ENCODE data around the gene PADI1. TPM values are rescaled to one million over a fixed set of nuclear protein-coding genes. Genes with fewer than 3 reads are reported as not detected.

Gene PADI1
- total and polyA plus RNA-seq, 3 donors from 2014 or later, result 0.31 to 1.6 TPM; not detected in 1

DNA sequence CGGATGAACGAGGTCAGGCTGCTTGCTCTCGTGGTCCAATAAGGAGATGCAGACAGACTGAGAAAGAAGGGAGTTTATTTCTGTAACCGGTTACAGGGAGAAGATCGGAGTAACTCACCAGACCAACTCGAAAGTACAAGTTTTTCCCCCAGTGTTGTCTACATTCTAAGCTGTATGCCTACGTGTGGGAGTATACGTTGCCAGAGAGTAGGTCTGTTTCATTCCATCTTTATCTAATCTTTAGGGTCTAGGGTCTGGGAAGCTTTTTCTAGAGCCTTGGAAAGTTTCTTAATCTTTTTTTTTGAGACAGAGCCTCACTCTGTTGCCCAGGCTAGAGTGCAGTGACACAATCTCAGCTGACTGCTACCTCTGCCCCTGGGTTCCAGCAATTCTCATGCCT lies 4.7 kb upstream of the PADI1 start:
- 54 to 59% methylated on average over 8 of the region's 8 CpGs for WGBS, 2 donors
- Histone ChIP-seq H3K27ac (no peak overlapping the region), H3K4me1 (no peaks in the 10 kb centered on the region), H3K9me3 (no peaks in the 10 kb centered on the region), H3K27me3 (no peaks in the 10 kb centered on the region), H3K4me3 (no peak overlapping the region), H3K36me3 (ENCODE audit: low read depth, missing control alignments) (no peaks in the 10 kb centered on the region)
- intact Hi-C loops (cut with DNase I; ENCODE audit: low total_unique reads), result no loop called here
- TF ChIP-seq POLR2A (IDR thresholded peaks at IDR 0.05), result no peak
- TF ChIP-seq, protein P1, sequence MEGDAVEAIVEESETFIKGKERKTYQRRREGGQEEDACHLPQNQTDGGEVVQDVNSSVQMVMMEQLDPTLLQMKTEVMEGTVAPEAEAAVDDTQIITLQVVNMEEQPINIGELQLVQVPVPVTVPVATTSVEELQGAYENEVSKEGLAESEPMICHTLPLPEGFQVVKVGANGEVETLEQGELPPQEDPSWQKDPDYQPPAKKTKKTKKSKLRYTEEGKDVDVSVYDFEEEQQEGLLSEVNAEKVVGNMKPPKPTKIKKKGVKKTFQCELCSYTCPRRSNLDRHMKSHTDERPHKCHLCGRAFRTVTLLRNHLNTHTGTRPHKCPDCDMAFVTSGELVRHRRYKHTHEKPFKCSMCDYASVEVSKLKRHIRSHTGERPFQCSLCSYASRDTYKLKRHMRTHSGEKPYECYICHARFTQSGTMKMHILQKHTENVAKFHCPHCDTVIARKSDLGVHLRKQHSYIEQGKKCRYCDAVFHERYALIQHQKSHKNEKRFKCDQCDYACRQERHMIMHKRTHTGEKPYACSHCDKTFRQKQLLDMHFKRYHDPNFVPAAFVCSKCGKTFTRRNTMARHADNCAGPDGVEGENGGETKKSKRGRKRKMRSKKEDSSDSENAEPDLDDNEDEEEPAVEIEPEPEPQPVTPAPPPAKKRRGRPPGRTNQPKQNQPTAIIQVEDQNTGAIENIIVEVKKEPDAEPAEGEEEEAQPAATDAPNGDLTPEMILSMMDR (IDR thresholded peaks at IDR 0.05), result no peak
- no peak for DNase-seq

DNA sequence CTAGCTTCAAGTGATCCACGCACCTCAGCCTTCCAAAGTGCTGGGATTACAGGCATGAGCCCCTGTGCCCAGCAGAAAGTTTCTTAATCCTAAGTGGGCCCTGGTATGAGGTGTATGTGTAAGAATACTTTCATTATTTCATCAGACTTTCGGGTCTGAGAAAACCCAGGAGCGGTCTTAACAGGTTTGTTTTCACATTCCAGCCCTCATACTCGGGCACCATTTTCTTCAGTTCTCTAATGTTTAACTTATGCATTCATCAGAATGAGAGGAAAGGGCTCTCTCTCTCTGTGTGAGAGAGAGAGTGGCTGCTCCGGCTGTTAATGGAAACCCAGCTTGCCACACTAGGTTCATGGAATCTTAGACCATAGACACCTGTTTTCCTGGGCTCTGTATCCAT lies 4.2 kb upstream of the PADI1 start:
- no peak for DNase-seq
- TF ChIP-seq, protein P1 (IDR thresholded peaks at IDR 0.05), result no peak
- no peak for TF ChIP-seq POLR2A (IDR thresholded peaks at IDR 0.05)

DNA sequence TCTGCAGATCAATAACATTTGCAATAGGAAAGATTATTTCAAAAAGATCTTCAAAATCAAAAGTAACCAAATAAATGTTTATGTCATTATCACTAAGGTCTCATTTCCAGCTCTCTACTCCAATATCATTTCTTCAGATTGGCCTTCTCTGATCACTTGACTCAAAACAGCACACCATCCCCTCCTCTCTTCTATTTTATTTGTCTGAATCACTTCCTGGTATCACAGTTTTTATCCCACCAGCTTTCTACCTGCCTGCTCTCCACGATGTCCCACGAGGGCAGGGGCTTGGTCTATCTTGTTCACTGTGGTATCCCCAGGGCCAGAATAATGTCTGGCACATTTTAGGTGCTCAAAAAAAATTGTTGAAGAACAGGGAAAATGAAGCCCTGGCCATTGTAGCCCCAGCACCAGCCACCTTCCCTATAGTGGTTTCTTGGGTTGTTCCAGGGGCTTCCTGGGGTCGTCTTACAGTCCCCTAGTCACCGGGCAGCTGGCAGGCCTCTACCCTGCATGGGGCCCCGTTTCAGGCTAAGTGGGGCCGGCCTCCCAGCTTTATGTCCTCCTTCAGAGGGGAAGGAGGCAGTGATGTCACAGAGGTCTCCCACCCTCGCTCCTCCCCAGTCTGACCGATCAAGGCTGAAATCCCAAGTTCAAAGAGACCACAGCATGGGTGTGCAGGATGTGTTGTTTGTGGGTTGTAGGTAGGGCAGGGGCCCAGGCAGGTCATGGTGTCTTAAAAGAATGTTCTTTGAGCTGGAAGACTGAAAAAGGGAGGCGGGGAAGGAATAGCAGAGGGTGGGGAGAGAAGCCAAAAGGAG lies 3.5 kb upstream of the PADI1 start:
- Histone ChIP-seq H3K9me3 (no peaks in the 10 kb centered on the region), H3K4me1 (no peaks in the 10 kb centered on the region), H3K27me3 (no peaks in the 10 kb centered on the region), H3K36me3 (ENCODE audit: low read depth, missing control alignments) (no peaks in the 10 kb centered on the region), H3K27ac (no peak overlapping the region), H3K4me3 (no peak overlapping the region)
- DNase-seq, result no peak
- 67 to 72% methylated on average over 7 to 9 of the region's 9 CpGs for WGBS, 2 donors
- intact Hi-C loops (cut with DNase I; ENCODE audit: low total_unique reads), result no loop called here
- TF ChIP-seq, protein P1 (IDR thresholded peaks at IDR 0.05), result no peak
- no peak for TF ChIP-seq POLR2A (IDR thresholded peaks at IDR 0.05)

More for the DNA sequence above, 4.2 kb upstream of the PADI1 start:
- Histone ChIP-seq H3K27me3 (no peaks in the 10 kb centered on the region), H3K9me3 (no peaks in the 10 kb centered on the region), H3K4me3 (no peak overlapping the region), H3K4me1 (no peaks in the 10 kb centered on the region), H3K36me3 (ENCODE audit: low read depth, missing control alignments) (no peaks in the 10 kb centered on the region), H3K27ac (no peak overlapping the region)
- intact Hi-C loops (cut with DNase I; ENCODE audit: low total_unique reads), result no loop called here
- WGBS, 2 donors, result 91 to 93% methylated on average over 5 of the region's 5 CpGs

DNA sequence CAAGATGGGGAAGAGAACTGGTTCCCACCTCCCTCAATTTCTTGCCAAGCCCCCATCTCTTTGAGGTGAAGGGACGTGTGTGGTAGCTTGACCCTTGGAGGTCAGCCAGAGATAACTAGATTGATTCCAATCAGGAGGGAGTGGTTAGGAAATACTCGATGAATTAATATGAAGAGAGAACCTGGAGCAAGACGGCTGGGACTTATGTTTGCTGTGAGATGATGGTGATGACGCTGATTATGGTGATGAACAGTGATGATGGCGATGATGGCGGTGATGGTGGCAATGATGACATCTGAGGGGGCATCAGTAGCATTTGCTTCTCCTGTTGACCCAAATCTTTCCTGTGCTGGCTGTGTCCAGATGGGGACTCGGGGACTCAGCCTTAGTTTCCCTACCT lies 724 bp downstream of the PADI1 start:
- H3K9me3 ChIP-seq, result no peaks in the 10 kb centered on the region
- no peaks in the 10 kb centered on the region for H3K36me3 ChIP-seq (ENCODE audit: low read depth, missing control alignments)
- 91 to 93% methylated on average over 7 of the region's 7 CpGs for WGBS, 2 donors
- DNase-seq, result no peak
- H3K27ac ChIP-seq, result no peak overlapping the region
- H3K27me3 ChIP-seq, result no peaks in the 10 kb centered on the region
- no peaks in the 10 kb centered on the region for H3K4me1 ChIP-seq
- H3K4me3 ChIP-seq, result no peak overlapping the region
- TF ChIP-seq POLR2A (IDR thresholded peaks at IDR 0.05), result no peak
- TF ChIP-seq, protein P1 (IDR thresholded peaks at IDR 0.05), result no peak
- intact Hi-C loops (cut with DNase I; ENCODE audit: low total_unique reads), result no loop called here

DNA sequence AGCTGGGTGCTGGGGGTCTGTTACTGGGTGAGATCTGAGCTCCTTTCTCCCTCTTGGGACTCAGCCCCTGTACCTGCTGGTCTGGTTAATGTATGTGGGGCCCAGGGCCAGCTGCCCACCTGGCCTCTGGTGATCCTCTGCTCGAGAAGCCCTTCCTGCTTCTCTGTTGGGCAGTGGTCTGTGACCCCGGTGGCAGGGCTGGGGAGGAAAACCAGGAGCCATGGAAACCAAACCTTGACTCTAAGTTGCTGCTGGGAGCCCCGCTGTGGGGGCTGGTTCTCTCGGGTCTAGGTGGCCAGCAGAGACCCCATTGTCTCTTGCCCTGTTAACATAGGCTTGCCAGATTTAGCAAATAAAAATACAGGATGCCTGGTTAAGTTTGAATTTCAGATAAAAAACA lies 1.3 kb downstream of the PADI1 start:
- H3K27ac ChIP-seq, result no peak overlapping the region
- no peaks in the 10 kb centered on the region for H3K4me1 ChIP-seq
- DNase-seq, result no peak
- H3K4me3 ChIP-seq, result no peak overlapping the region
- no peaks in the 10 kb centered on the region for H3K27me3 ChIP-seq
- intact Hi-C loops (cut with DNase I; ENCODE audit: low total_unique reads), result no loop called here
- no peaks in the 10 kb centered on the region for H3K36me3 ChIP-seq (ENCODE audit: low read depth, missing control alignments)
- H3K9me3 ChIP-seq, result no peaks in the 10 kb centered on the region
- WGBS, 2 donors, result 72 to 81% methylated on average over 3 to 4 of the region's 4 CpGs
- TF ChIP-seq, protein P1 (IDR thresholded peaks at IDR 0.05), result no peak
- no peak for TF ChIP-seq POLR2A (IDR thresholded peaks at IDR 0.05)

Data from testis (tissue), 3 donors.